Neural progenitor cell (in vitro differentiated cells): Measurements from ENCODE around the gene ARHGAP33. TPM values are rescaled to one million over a fixed set of nuclear protein-coding genes. Genes with fewer than 3 reads are reported as not detected.

Source experiments
- DNase-seq: peaks from one replicate; pipeline ENCODE4 v3.0.0-alpha.2; 2016; ENCODE audit warnings: low spot score
- H2AFZ ChIP-seq: fragments of 200-600 bp; sonication (generic); replicated peaks from 2 replicates; pipeline ENCODE4 v1.6.1; 2016; ENCODE audit warnings: antibody characterized with exemption
- H3F3A ChIP-seq: fragments of 200-600 bp; sonication (generic); 2 replicates; pipeline ENCODE4 v1.6.1; 2016; ENCODE audit warnings: antibody characterized with exemption, low read depth
- H3K27ac ChIP-seq: fragments of 200-600 bp; sonication (generic); 2 replicates; pipeline ENCODE4 v1.5.1; 2016; ENCODE audit warnings: mild to moderate bottlenecking
- H3K27me3 ChIP-seq: fragments of 200-600 bp; sonication (generic); 2 replicates; pipeline ENCODE4 v1.6.1; 2016; ENCODE audit warnings: mild to moderate bottlenecking, moderate library complexity
- H3K36me3 ChIP-seq: fragments of 200-600 bp; sonication (generic); 2 replicates; pipeline ENCODE4 v1.5.1; 2016
- H3K4me1 ChIP-seq: fragments of 200-600 bp; sonication (generic); 2 replicates; pipeline ENCODE4 v1.6.1; 2016; ENCODE audit warnings: mixed run types
- H3K4me2 ChIP-seq: fragments of 200-600 bp; sonication (generic); 2 replicates; pipeline ENCODE4 v1.6.1; 2016
- H3K4me3 ChIP-seq: fragments of 200-600 bp; sonication (generic); 2 replicates; pipeline ENCODE4 v1.5.1; 2016
- H3K79me2 ChIP-seq: fragments of 200-600 bp; sonication (generic); 2 replicates; pipeline ENCODE4 v1.6.1; 2016; ENCODE audit warnings: low read depth
- H3K9ac ChIP-seq: fragments of 200-600 bp; sonication (generic); 2 replicates; pipeline ENCODE4 v1.6.1; 2016
- H3K9me3 ChIP-seq: fragments of 200-600 bp; sonication (generic); 2 replicates; pipeline ENCODE4 v1.5.1; 2016; ENCODE audit warnings: low read depth
- H4K20me1 ChIP-seq: fragments of 200-600 bp; sonication (generic); 2 replicates; pipeline ENCODE4 v1.6.1; 2016; ENCODE audit warnings: low read depth
- H3K27ac Mint-ChIP-seq: 3 replicates; pipeline ENCODE4 v1.8.0; 2021; ENCODE audit warnings: mixed read lengths
- H3K27me3 Mint-ChIP-seq: 2 replicates; pipeline ENCODE4 v1.8.0; 2022; ENCODE audit warnings: low read depth, mild to moderate bottlenecking, inconsistent platforms, moderate library complexity, mixed read lengths; ENCODE audit not compliant: insufficient read depth
- H3K36me3 Mint-ChIP-seq: 3 replicates; pipeline ENCODE4 v1.8.0; 2021; ENCODE audit warnings: mixed read lengths
- H3K4me1 Mint-ChIP-seq: 3 replicates; pipeline ENCODE4 v1.8.0; 2021; ENCODE audit warnings: mixed read lengths
- H3K4me3 Mint-ChIP-seq: 3 replicates; pipeline ENCODE4 v1.8.0; 2021; ENCODE audit warnings: mild to moderate bottlenecking, moderate library complexity, mixed read lengths
- H3K9me3 Mint-ChIP-seq: 3 replicates; pipeline ENCODE4 v1.8.0; 2020; ENCODE audit warnings: mixed read lengths
- EZH2 ChIP-seq: fragments of 200-600 bp; sonication (generic); IDR thresholded peaks from 2 replicates; pipeline ENCODE4 v1.6.1; 2017; ENCODE audit warnings: antibody characterized with exemption, mild to moderate bottlenecking, moderate library complexity
- EZH2phosphoT487 ChIP-seq: fragments of 200-600 bp; sonication (generic); IDR thresholded peaks from 2 replicates; pipeline ENCODE4 v1.6.1; 2017; ENCODE audit warnings: antibody characterized with exemption
- total RNA-seq: library from RNA; depleted of rRNA; stranded (reverse); fragments of >200 nt; gene quantifications from 2 replicates; pipeline ENCODE4 v1.2.3, GENCODE V29; 2015; ENCODE audit warnings: low replicate concordance
- TF ChIP-seq, protein P1 (sequence below): fragments of 200-600 bp; sonication (generic); IDR thresholded peaks from 2 replicates; pipeline ENCODE4 v1.5.1; 2017; ENCODE audit warnings: antibody characterized with exemption, mild to moderate bottlenecking

ARHGAP33 gene
- total RNA-seq, 1 donor from 2014 or later: 6.5 TPM

DNA sequence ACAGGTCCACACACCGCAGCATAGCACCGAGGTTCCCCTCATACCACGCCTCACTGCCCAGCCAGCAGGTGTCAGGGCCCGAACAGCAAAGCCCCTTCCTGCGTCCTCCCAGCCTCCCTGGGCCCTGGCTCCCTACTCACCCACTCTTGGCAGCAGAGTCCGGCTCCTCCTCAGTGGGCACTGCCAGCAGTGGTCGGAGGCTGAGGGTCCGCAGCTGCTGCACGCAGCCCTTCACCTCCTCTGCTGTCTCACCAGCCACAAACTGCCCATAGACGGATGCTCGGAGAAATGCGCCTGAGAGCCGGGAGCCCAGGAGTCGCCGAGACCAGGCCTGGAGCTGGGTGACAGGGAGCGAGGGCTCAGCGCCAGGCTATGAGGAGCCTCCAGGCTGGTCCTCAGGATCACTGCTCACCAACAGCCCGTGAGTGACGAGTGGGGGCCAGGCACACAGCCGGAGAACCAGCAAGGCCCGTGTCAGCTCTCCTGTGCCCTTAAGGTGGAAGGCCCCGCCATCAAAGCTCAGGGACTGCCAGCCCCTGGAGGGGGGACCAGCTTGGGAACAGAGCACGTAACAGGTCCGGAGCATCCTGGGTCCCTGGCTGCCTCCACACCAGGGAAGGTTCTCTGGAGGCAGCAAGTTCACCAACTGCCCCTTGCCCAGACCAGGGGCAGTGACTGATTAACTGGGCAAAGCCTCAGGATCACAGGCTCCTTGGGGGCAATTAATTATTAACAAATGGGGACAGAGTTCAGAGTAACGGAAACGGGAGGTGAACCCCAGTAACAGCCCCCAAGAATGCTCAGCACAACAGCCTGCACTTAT is 37.1 kb downstream of the ARHGAP33 start, which contains the start of gene PRODH2:
TSS of gene PRODH2 (minus strand) at position 626 of the 823 bp plus-strand sequence. CDS start at position 586, 40 bp downstream.
- no peaks in the 10 kb centered on the region for H3K27me3 ChIP-seq
- H3K36me3 Mint-ChIP-seq: no peaks in the 10 kb centered on the region
- no peaks in the 10 kb centered on the region for H4K20me1 ChIP-seq
- no peaks in the 10 kb centered on the region for H3K36me3 ChIP-seq
- H3K4me1 ChIP-seq: no peaks in the 10 kb centered on the region
- no peaks in the 10 kb centered on the region for H3K9me3 ChIP-seq
- TF ChIP-seq, protein P1, sequence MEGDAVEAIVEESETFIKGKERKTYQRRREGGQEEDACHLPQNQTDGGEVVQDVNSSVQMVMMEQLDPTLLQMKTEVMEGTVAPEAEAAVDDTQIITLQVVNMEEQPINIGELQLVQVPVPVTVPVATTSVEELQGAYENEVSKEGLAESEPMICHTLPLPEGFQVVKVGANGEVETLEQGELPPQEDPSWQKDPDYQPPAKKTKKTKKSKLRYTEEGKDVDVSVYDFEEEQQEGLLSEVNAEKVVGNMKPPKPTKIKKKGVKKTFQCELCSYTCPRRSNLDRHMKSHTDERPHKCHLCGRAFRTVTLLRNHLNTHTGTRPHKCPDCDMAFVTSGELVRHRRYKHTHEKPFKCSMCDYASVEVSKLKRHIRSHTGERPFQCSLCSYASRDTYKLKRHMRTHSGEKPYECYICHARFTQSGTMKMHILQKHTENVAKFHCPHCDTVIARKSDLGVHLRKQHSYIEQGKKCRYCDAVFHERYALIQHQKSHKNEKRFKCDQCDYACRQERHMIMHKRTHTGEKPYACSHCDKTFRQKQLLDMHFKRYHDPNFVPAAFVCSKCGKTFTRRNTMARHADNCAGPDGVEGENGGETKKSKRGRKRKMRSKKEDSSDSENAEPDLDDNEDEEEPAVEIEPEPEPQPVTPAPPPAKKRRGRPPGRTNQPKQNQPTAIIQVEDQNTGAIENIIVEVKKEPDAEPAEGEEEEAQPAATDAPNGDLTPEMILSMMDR: no peak
- TF ChIP-seq EZH2phosphoT487 (no peak), EZH2 (no peak)
- H3K4me3 Mint-ChIP-seq: no peak within 1 kb of the TSS
- H3K27ac ChIP-seq: no peak within 1 kb of the TSS
- no peaks in the 10 kb centered on the region for H3K4me1 Mint-ChIP-seq
- no peak within 1 kb of the TSS for H3K4me3 ChIP-seq
- DNase-seq: no peak
- no peak within 1 kb of the TSS for H3K27ac Mint-ChIP-seq
- H3K4me2 ChIP-seq: no peak within 1 kb of the TSS
- H2AFZ ChIP-seq: no peak within 1 kb of the TSS
- no peaks in the 10 kb centered on the region for H3K9me3 Mint-ChIP-seq
- H3K79me2 ChIP-seq: no peaks in the 10 kb centered on the region
- peaks cover 17% of the 10 kb centered on the region for H3K27me3 Mint-ChIP-seq
- no peak within 1 kb of the TSS for H3K9ac ChIP-seq
- H3F3A ChIP-seq: no peaks in the 10 kb centered on the region

DNA sequence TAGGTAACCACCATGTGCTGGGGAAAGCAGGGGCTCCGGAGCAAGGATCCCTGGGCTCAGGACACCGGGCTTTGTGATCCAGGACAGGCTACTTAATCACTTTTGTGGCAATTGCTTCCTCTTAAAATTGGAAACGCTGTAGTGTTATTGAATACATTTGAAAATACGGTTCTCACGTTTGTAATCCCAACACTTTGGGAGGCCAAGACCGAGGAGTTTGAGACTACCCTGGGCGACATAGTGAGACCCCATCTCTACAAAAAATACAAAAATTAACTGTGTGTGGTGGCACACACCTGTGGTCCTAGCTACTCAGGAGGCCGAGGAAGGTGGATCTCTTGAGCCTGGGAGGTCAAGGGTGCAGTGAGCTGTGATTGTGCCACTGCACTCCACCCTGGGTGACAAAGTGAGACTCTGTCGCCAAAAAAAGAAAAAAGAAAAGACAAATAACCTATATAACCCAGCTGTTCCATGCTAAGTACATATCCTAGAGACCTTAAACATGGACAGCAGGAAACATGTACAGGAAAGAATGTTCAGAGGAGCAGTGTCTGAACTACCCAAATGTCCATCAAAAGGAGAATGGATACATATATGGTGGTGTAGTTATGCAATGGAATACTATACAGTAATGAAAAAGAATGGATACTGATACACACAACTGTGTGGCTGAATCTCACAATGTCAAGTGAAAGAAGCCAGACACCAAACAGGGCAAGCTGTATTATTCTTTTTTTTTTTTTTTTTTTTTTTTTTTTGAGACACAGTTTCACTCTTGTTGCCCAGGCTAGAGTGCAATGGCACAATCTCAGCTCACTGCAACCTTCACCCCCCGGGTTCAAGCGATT is 37.9 kb downstream of the ARHGAP33 start:
- no peaks in the 10 kb centered on the region for H3K9me3 ChIP-seq
- H3K4me3 ChIP-seq: no peak overlapping the region
- no peaks in the 10 kb centered on the region for H4K20me1 ChIP-seq
- no peak for DNase-seq
- H3K27me3 Mint-ChIP-seq: peaks cover 15% of the 10 kb centered on the region
- no peak overlapping the region for H3K9ac ChIP-seq
- H3K4me1 ChIP-seq: no peaks in the 10 kb centered on the region
- no peak overlapping the region for H2AFZ ChIP-seq
- H3K9me3 Mint-ChIP-seq: no peaks in the 10 kb centered on the region
- H3K79me2 ChIP-seq: no peaks in the 10 kb centered on the region
- H3K4me3 Mint-ChIP-seq: no peak overlapping the region
- H3K4me2 ChIP-seq: no peak overlapping the region
- no peak for TF ChIP-seq EZH2
- TF ChIP-seq, protein P1: no peak
- no peaks in the 10 kb centered on the region for H3F3A ChIP-seq
- no peaks in the 10 kb centered on the region for H3K27me3 ChIP-seq
- no peak overlapping the region for H3K27ac Mint-ChIP-seq
- H3K36me3 ChIP-seq: no peaks in the 10 kb centered on the region
- no peaks in the 10 kb centered on the region for H3K4me1 Mint-ChIP-seq
- no peak overlapping the region for H3K27ac ChIP-seq
- no peaks in the 10 kb centered on the region for H3K36me3 Mint-ChIP-seq

DNA sequence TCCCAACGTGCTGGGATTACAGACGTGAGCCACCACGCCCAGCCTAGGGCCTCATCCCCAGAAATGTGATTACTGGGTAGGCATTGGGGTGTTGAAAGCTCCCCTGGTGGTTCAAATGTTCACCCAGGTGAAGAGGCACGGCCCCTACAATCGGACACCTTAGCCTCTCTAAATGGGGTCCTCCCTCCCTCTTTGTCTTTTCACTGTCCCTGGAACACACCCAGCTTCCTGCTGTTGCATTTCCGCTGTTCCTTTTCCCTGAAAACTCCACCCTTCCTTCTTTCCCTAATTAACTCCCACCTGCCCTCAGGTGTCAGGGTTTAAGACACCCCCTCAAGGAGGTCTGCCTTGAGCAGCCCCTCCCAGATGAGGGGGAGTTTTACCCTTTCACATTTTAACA is 40.9 kb downstream of the ARHGAP33 start:
- Histone ChIP-seq H3F3A (peaks cover 3% of the 10 kb centered on the region), H3K4me2 (no peak overlapping the region)
- TF ChIP-seq EZH2phosphoT487: no peak
- TF ChIP-seq EZH2: no peak
- TF ChIP-seq, protein P1: no peak

More for the DNA sequence above, 40.9 kb downstream of the ARHGAP33 start:
- no peak overlapping the region for H3K27ac Mint-ChIP-seq
- no peak overlapping the region for H3K27ac ChIP-seq
- no peak overlapping the region for H3K4me3 ChIP-seq
- DNase-seq: no peak
- H3K9ac ChIP-seq: no peak overlapping the region
- H3K27me3 Mint-ChIP-seq: peaks cover 19% of the 10 kb centered on the region
- no peaks in the 10 kb centered on the region for H3K36me3 ChIP-seq
- H3K79me2 ChIP-seq: no peaks in the 10 kb centered on the region
- H3K36me3 Mint-ChIP-seq: no peaks in the 10 kb centered on the region
- no peaks in the 10 kb centered on the region for H4K20me1 ChIP-seq
- no peak overlapping the region for H2AFZ ChIP-seq
- no peaks in the 10 kb centered on the region for H3K9me3 ChIP-seq
- peaks cover 2% of the 10 kb centered on the region for H3K4me1 ChIP-seq
- no peaks in the 10 kb centered on the region for H3K9me3 Mint-ChIP-seq
- H3K4me3 Mint-ChIP-seq: no peak overlapping the region
- H3K27me3 ChIP-seq: no peaks in the 10 kb centered on the region
- H3K4me1 Mint-ChIP-seq: peaks cover 5% of the 10 kb centered on the region
